CD4-positive, alpha-beta T cell treated with Interleukin-2 at 100 ng/mL for 4 hours (primary cell): Measurements from ENCODE around the gene MAP3K8.

Experiments
- DNase-seq: peaks from one replicate; pipeline ENCODE4 v3.0.0-alpha.2; 2020; ENCODE audit warnings: low spot score

The MAP3K8 gene

GRCh38 chr10:30433730-30434272, at the start of gene MAP3K8:
TSS of gene MAP3K8 (plus strand) at chr10:30434184. CDS start at chr10:30438939, 4,755 bp downstream.
- DNase-seq: peak; percentile 85

DNA sequence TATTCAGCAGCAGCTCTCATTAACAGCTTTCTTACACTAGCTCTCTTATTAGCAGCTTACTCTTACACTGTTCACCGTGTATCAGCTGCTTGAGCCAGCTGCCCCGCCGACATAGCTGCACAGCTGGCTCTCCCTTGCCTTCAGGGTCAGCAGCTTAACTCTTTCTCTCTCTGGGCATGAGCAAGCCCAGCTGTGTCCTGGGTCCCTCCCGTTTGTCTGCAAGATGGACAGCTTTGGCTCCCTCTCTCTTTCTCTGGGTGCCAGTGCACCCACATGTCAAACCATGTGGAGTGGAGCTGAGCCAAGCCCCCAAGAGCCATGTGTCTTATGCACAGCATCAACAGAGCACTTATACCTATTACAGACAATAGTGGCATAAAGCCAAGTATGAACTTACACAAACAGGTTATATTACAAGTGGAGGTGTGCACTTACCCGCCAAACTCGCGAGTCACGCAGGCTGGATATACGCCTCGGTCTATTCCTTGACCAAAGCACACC, 49.2 kb upstream of the MAP3K8 start:
- DNase-seq: no peak

GRCh38 chr10:30386801-30387588, 47.0 kb upstream of the MAP3K8 start:
- DNase-seq: no peak

GRCh38 chr10:30387646-30388243, 46.2 kb upstream of the MAP3K8 start:
- no peak for DNase-seq

DNA sequence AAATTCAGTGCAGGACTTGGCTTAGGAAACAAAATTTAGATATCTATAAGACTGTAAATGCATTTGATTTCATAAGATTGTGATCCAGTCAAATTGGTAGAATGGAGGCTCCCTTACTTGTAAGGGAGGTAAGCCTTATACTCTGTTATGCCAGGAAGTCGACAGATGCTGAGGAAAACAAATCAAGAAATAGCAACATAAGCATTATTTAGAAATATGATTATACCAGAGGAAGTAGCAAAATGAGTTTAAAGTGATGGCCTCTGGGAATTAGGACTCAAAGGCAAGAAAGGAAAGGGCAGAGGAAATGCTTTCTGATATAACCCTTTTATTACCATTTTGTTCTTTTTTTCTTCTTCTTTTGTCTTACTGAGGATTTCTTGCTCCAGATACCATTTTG, 44.4 kb upstream of the MAP3K8 start:
- no peak for DNase-seq

DNA sequence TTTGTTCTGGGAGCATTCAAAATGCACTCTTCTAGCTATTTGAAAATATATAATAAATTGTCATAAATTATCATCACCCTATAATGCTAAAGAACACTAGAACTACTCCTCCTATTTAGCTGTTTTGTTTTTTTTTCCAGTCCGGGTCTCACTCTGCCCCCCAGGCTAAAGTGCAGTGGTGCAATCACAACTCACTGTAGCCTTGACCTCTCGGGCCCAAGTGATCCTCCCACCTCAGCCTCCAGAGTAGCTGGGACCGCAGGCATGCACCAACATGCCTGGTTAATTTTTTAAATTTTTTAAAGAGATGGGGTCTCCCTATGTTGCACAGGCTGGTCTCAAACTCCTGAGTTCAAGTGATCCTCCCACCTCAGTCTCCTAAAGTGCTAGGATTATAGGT, 43.8 kb upstream of the MAP3K8 start:
- no peak for DNase-seq

GRCh38 chr10:30391266-30391665, 42.7 kb upstream of the MAP3K8 start:
- no peak for DNase-seq

DNA sequence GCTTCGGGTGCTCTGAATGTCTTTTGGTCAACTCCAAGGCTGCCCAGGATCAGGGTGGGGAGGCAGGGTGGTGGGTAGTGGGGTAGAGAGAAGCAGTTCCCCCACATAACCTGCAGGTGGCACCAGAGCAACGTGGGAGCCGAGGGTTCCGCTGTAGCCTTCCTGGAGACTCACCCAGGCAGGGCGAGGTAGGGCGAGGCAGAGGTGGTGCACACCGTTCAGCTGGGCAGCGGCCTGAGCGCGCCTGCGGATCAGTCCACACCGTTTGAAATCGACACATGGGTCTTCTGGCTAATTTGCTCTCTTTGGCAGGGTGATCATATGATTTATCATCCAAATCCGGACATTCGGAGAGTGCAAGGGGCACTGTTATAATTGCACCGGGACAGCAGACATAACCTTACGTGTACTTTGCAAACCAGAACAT, 41.4 kb upstream of the MAP3K8 start:
- peak; percentile 74 for DNase-seq

DNA sequence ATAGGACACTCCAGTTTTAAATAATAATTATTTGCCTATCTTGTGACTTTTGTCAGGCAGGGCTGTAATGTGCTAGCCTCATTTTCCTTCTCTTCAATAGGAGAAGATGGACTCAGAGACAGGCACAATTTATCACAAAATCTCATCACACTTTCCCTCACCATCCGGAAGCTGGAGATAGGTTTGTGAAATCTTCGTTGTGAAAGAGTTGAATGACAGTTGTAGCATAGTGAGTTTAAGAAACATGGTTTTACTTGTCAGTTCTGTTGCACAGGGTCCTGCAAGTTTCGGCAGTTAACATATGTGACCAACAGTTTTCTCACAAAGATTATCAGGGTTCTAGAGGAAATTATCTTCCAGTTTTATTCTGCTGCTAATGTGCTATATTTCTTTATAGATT, 37.7 kb upstream of the MAP3K8 start:
- no peak for DNase-seq

GRCh38 chr10:30396698-30397097, 37.3 kb upstream of the MAP3K8 start:
- DNase-seq: no peak

- DNase-seq: no peak
Measured at GRCh38 chr10:30398193-30398592, 35.8 kb upstream of the MAP3K8 start.

DNA sequence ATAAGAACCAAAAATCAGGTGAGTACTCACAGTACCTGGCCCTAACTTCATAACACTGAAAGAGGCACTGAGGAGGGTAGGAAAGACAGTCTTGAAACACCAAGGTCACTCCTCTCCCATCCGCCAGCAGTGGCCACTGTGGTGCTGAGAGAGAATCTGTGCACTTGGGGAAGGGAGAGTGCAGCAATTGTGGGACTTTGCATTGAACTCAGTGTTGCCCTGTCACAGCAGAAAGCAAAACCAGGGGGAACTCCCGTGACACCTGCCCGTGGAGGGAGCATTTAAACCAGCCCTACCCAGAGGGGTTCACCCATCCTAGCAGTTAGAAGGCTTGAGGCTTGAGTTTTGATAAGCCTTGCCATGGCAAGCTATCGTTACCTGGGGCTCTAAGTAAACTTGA, 35.2 kb upstream of the MAP3K8 start:
- no peak for DNase-seq

GRCh38 chr10:30403494-30403893, 30.5 kb upstream of the MAP3K8 start:
- DNase-seq: no peak

DNA sequence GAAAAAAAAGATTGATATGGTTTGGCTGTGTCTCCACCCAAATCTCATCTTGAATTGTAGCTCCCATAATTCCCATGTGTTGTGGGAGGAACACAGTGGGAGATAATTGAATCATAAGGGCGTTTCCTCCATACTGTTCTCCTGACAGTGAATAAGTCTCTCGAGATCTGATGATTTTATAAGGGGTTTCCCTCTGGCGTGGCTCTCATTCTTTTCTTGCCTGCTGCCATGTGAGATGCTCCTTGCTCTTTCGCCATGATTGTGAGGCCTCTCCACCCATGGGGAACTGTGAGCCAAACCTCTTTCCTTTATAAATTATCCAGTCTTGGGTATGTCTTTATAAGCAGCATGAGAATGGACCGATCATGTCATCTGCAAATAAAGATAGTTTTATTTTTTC, 29.4 kb upstream of the MAP3K8 start:
- no peak for DNase-seq

GRCh38 chr10:30411263-30411662, 22.7 kb upstream of the MAP3K8 start:
- DNase-seq: no peak

DNA sequence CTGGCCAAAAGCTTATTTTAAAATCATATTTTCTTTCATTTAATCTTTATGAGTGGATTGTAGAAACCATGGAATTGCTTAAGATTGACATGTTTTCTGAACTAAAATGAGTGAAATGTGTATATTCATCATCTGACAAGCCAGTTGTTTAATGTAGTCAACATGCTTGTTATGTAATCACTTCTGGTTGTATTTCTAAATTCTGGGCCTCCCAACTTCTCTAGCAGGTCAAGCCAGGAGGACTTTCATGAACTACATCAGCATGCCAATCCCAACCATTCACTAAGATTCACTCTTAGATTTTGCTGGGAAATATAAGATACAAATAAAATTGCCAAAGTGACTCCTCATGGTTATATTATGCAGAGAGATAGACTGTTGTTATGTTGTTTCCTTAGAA, 21.1 kb upstream of the MAP3K8 start:
- DNase-seq: no peak

DNA sequence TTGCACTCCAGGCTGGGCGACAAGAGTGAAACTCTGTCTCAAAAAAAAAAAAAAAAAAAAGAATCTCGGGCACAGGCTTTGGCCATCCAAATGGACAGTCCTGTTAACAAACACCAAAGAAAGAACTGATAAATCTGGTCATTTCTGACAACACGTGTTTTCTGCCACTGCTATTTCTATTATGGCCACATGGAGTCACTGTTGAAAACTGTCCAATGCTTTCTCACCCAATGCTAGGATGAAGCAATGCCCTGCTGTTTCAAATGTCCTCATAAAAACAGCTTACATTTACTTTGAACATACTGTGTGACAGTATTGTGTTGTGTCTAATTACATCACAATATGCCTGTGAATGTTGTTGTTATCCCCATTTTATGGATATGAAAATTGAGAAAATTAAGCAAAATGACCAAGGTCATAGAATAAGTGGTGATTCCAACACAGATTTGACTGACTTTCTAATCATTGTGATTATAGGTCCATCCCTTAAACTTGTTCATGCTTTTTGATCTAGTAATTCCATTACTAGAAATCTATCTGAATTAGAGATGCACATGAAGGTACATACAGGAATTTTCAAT, 19.9 kb upstream of the MAP3K8 start:
- peak; percentile 70 for DNase-seq

DNA sequence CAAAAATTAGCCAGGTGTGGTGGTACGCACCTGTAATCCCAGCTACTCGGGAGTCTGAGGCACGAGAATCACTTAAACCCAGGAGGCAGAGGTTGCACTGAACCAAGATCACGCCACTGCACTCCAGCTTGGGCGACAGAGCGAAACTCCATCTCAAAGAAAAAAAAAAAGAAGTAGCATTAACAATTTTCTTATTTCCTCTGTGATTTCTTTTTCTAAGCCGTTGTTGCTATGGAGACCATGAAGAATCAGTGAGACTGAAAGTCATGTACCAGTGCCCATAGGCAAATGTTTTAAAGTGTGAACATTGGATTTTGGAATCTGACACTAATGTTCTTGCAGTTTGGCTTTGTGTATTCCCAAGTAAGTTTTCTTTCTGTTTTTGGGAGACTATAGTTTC, 18.4 kb upstream of the MAP3K8 start:
- no peak for DNase-seq

- no peak for DNase-seq
Measured at GRCh38 chr10:30417301-30417700, 16.7 kb upstream of the MAP3K8 start.

- DNase-seq: no peak
Measured at GRCh38 chr10:30420266-30420665, 13.7 kb upstream of the MAP3K8 start.

GRCh38 chr10:30420766-30421165, 13.2 kb upstream of the MAP3K8 start:
- DNase-seq: no peak

- no peak for DNase-seq
Measured at GRCh38 chr10:30422151-30422695, 11.8 kb upstream of the MAP3K8 start.
